GOT3 (cell line): ENCODE results near the gene TAF8.

Experiments
- DNase-seq: peaks from one replicate; lab custom pipeline; 2025; ENCODE audit warnings: mixed read lengths; lab: John Stamatoyannopoulos, UW

TAF8 gene

GRCh38 chr6:42051268-42051653 lies 937 bp downstream of the TAF8 start:
- DNase-seq: no peak

- DNase-seq: no peak
Observed at GRCh38 chr6:42053601-42054000, 3.3 kb downstream of the TAF8 start.

GRCh38 chr6:42059743-42060142 lies 9.4 kb downstream of the TAF8 start:
- DNase-seq: no peak

GRCh38 chr6:42066156-42066675 lies 15.9 kb downstream of the TAF8 start:
- DNase-seq: no peak

GRCh38 chr6:42068173-42068572 lies 17.8 kb downstream of the TAF8 start:
- no peak for DNase-seq

- no peak for DNase-seq
Observed at GRCh38 chr6:42068872-42069522, 18.7 kb downstream of the TAF8 start.

GRCh38 chr6:42071881-42072583 lies 21.7 kb downstream of the TAF8 start:
- DNase-seq: no peak

- DNase-seq: no peak
Observed at GRCh38 chr6:42073287-42073686, 23.0 kb downstream of the TAF8 start.

- DNase-seq: peak; percentile 44
Observed at GRCh38 chr6:42075159-42075838, 25.0 kb downstream of the TAF8 start.

- DNase-seq: no peak
Observed at GRCh38 chr6:42078386-42078785, 28.1 kb downstream of the TAF8 start.

GRCh38 chr6:42079941-42080464 lies 29.7 kb downstream of the TAF8 start:
- no peak for DNase-seq

GRCh38 chr6:42083530-42083929 lies 33.2 kb downstream of the TAF8 start:
- DNase-seq: no peak

- DNase-seq: no peak
Observed at GRCh38 chr6:42084889-42085288, 34.6 kb downstream of the TAF8 start.

- DNase-seq: no peak
Observed at GRCh38 chr6:42086046-42087035, 36.0 kb downstream of the TAF8 start.

- no peak for DNase-seq
Observed at GRCh38 chr6:42088101-42088591, 37.8 kb downstream of the TAF8 start.

GRCh38 chr6:42090819-42091717 lies 40.7 kb downstream of the TAF8 start:
- no peak for DNase-seq

- DNase-seq: no peak
Observed at GRCh38 chr6:42091718-42092023, 41.3 kb downstream of the TAF8 start.

- no peak for DNase-seq
Observed at GRCh38 chr6:42093582-42094329, 43.4 kb downstream of the TAF8 start.

- DNase-seq: no peak
Observed at GRCh38 chr6:42095094-42095493, 44.8 kb downstream of the TAF8 start.
